Bronchial epithelial cell (primary cell): Measurements from ENCODE around the gene RINL. TPM values are rescaled to one million over a fixed set of nuclear protein-coding genes. Genes with fewer than 3 reads are reported as not detected.

Experiments
- total RNA-seq: library from RNA; depleted of rRNA; stranded (reverse); fragments of >200 nt; gene quantifications from 2 replicates; pipeline ENCODE4 v1.2.1, GENCODE V29; 2014

RINL gene
- total RNA-seq, 1 donor from 2014 or later, result 8.7 TPM

Other genes starting within 250 kb of the RINL start
- 130 and 135 TPM in 2 replicates for gene ACTN4, start 230.6 kb downstream of the RINL start, total RNA-seq
- 6.6 and 6.8 TPM in 2 replicates for gene CAPN12, start 133.8 kb downstream of the RINL start, total RNA-seq
- 11.3 and 406 TPM in 2 replicates for gene LGALS7, start 104.8 kb downstream of the RINL start, total RNA-seq
- gene LGALS7B, start 89.1 kb downstream of the RINL start, total RNA-seq, result 1,636 and 4,049 TPM in 2 replicates
- gene LGALS4, start 65.3 kb downstream of the RINL start, total RNA-seq, result 0.64 and 1.1 TPM in 2 replicates
- gene ECH1, start 46.5 kb downstream of the RINL start, total RNA-seq, result 44.5 and 51.1 TPM in 2 replicates
- 172 and 246 TPM in 2 replicates for gene HNRNPL, start 28.3 kb downstream of the RINL start, total RNA-seq
- gene SIRT2, start 21.3 kb upstream of the RINL start, total RNA-seq, result 41.3 and 44.7 TPM in 2 replicates
- gene NFKBIB, start 21.7 kb upstream of the RINL start, total RNA-seq, result 23.2 and 25.9 TPM in 2 replicates
- gene CCER2, start 33.9 kb upstream of the RINL start, total RNA-seq, result 0.13 TPM in 1 of 2 replicates, not detected in the other
- gene SARS2, start 52.5 kb upstream of the RINL start, total RNA-seq, result 5.4 and 8.2 TPM in 2 replicates
- 56.5 and 62.4 TPM in 2 replicates for gene MRPS12, start 52.7 kb upstream of the RINL start, total RNA-seq
- gene FBXO17, start 97.5 kb upstream of the RINL start, total RNA-seq, result 5.0 and 11.6 TPM in 2 replicates
- 5.3 and 5.8 TPM in 2 replicates for gene FBXO27, start 154.3 kb upstream of the RINL start, total RNA-seq
- gene ACP7, start 206.1 kb upstream of the RINL start, total RNA-seq, result 0.53 and 0.77 TPM in 2 replicates
- 4.5 and 6.8 TPM in 2 replicates for gene PAK4, start 247.5 kb upstream of the RINL start, total RNA-seq